ENCODE results near the gene EIF2D. TPM values are rescaled to one million over a fixed set of nuclear protein-coding genes. Genes with fewer than 3 reads are reported as not detected.

Gene EIF2D
- polyA plus RNA-seq, 2 of the 4 experiments (the other 2 are of a cell fraction) = 31.8 to 63.2 TPM

GRCh38 chr1:206635978-206636345 is 23.7 kb upstream of the EIF2D start:
- peak overlapping the region; percentile 88 to 89 for H3K27ac ChIP-seq
- H3K4me1 ChIP-seq = peaks cover 32% of the 10 kb centered on the region; the same call in 2 of the 3 replicates
- 11% methylated on average over 13 of the region's 14 CpGs for WGBS (ENCODE audit: missing lambda C conversion rate)
- ChIA-PET POLR2A (interaction anchor here (1.0 to 1.9 kb wide), 10 partner anchors 20 to 417 kb away, joined by 3 to 20 read pairs (median 8); partner anchors contain the start of genes EIF2D, MAPKAPK2 and PFKFB2), CTCF (interaction anchor here (1.1 to 19.0 kb wide), 13 partner anchors 12 to 347 kb away, joined by 3 to 452 read pairs (median 18); partner anchors contain the start of gene EIF2D)
- ATAC-seq = peak in 1 of 2 experiments; percentile 40; a peak in 3 of 6 replicates
- no peak for FAIRE-seq
- no peaks in the 10 kb centered on the region for H3K9me3 ChIP-seq
- peak overlapping the region; percentile 91 for H3K4me3 ChIP-seq
- TF ChIP-seq ZSCAN20 (CRISPR knock-in tag; IDR thresholded peaks at IDR 0.05) (no peak), CBX8 (IDR thresholded peaks at IDR 0.05) (no peak), USF2 (IDR thresholded peaks at IDR 0.05) (no peak), TFCP2L1 (CRISPR knock-in tag; IDR thresholded peaks at IDR 0.05) (no peak), JUNB (IDR thresholded peaks at IDR 0.05) (no peak), CTCF (IDR thresholded peaks at IDR 0.05) (no peak), CEBPB (IDR thresholded peaks at IDR 0.05) (no peak), NPAS2 (CRISPR knock-in tag; IDR thresholded peaks at IDR 0.05; ENCODE audit: borderline replicate concordance) (no peak), RFX5 (IDR thresholded peaks at IDR 0.05) (no peak), FOSB (CRISPR knock-in tag; IDR thresholded peaks at IDR 0.05) (no peak), CHD4 (IDR thresholded peaks at IDR 0.05; ENCODE audit: borderline replicate concordance) (no peak), BHLHE40 (IDR thresholded peaks at IDR 0.05; ENCODE audit: low read depth, low read length) (no peak), PHF8 (IDR thresholded peaks at IDR 0.05; ENCODE audit: borderline replicate concordance, low read depth) (no peak)
- TF ChIP-seq, protein P1, sequence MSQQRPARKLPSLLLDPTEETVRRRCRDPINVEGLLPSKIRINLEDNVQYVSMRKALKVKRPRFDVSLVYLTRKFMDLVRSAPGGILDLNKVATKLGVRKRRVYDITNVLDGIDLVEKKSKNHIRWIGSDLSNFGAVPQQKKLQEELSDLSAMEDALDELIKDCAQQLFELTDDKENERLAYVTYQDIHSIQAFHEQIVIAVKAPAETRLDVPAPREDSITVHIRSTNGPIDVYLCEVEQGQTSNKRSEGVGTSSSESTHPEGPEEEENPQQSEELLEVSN (IDR thresholded peaks at IDR 0.05; ENCODE audit: borderline replicate concordance, low read depth) = no peak
- H3K4me2 ChIP-seq = peak overlapping the region; percentile 98
- DNase-seq (ENCODE audit: low read depth in 1 of 2, low spot score in 1 of 2) = peak in 1 of 2 experiments; percentile 35

DNA sequence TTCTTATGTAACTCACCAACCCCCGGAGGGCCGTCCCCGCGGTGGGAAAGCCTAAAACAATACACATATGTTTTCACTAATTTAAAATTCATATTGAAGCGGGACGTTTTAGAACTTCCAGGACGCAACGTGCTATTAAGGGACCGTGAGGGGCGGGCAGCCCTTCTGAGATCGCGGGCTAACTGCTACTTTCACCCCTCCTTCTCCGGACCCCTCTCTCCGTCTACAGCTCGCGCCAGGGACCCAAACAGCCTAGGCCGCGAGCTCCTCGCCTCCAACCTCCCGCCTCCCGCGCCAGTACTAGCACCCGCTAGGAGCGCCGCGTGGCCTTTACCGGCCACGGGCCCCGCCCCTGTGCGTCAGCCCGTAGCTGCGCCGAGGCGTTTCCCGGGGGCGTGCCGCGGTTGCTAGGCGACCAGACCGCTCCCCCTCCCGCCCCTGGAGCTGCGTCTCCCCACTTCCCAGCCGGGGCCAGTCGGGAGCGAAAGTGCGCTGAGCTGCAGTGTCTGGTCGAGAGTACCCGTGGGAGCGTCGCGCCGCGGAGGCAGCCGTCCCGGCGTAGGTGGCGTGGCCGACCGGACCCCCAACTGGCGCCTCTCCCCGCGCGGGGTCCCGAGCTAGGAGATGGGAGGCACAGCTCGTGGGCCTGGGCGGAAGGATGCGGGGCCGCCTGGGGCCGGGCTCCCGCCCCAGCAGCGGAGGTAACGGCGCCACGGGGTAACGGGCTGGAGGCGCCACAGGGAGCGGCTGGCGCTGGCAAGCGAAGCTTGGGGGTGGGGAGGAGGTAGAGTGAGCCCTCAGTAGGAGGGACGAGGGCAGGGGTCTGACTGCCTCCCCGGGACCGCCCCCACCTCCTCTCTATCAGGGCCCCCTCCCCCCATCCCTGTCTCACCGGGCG is 23.1 kb upstream of the EIF2D start, which contains the start of gene DYRK3:
Gene DYRK3, plus strand, starts transcription at position 457 of the 898 bp plus-strand sequence. Its CDS starts 168 bp downstream, at position 625.
- ATAC-seq (peak; percentile 91 to 95), FAIRE-seq (no peak), DNase-seq (ENCODE audit: low read depth in 1 of 2, low spot score in 1 of 2) (peak; percentile 87 to 93)
- 20% methylated on average over 18 of the region's 84 CpGs for WGBS (ENCODE audit: missing lambda C conversion rate)
- ChIA-PET CTCF (interaction anchor here (0.6 to 19.0 kb wide), 24 partner anchors 10 to 382 kb away, joined by 3 to 452 read pairs (median 6); partner anchors contain the start of gene EIF2D), POLR2A (interaction anchor here (0.9 to 1.9 kb wide), 13 partner anchors 20 to 417 kb away, joined by 3 to 20 read pairs (median 6); partner anchors contain the start of genes EIF2D, MAPKAPK2 and PFKFB2)
- H3K4me2 ChIP-seq = peak within 1 kb of the TSS; percentile 98
- H3K9me3 ChIP-seq = no peaks in the 10 kb centered on the region
- peaks cover 32% of the 10 kb centered on the region; the same call in 2 of the 3 replicates for H3K4me1 ChIP-seq
- peak within 1 kb of the TSS; percentile 91 for H3K4me3 ChIP-seq
- H3K27ac ChIP-seq = peak within 1 kb of the TSS; percentile 88 to 89
- TF ChIP-seq REST (IDR thresholded peaks at IDR 0.05) (0 out of 2 replicates have a peak, but pooled peaks have one; percentile 16), MAZ (IDR thresholded peaks at IDR 0.05; ENCODE audit: borderline replicate concordance, low read depth, low read length) (0 out of 2 replicates have a peak, but pooled peaks have one; percentile 51), GATA3 (IDR thresholded peaks at IDR 0.05; ENCODE audit: borderline replicate concordance) (0 out of 2 replicates have a peak, but pooled peaks have one; percentile 14), HOXB5 (CRISPR knock-in tag; IDR thresholded peaks at IDR 0.05) (0 out of 2 replicates have a peak, but pooled peaks have one; percentile 62), MYC (IDR thresholded peaks at IDR 0.05; ENCODE audit: borderline replicate concordance, low read length) (peak; percentile 88), JUN (IDR thresholded peaks at IDR 0.05) (peak; percentile 40 to 85; a peak in 3 of 5 replicates), SMC3 (IDR thresholded peaks at IDR 0.05) (peak; percentile 13; the same call in 1 of the 3 replicates), USF2 (IDR thresholded peaks at IDR 0.05) (peak; percentile 1; the same call in 1 of the 2 replicates), POLR2A (IDR thresholded peaks at IDR 0.05; ENCODE audit: low read length) (peak; percentile 91), RNF2 (IDR thresholded peaks at IDR 0.05; ENCODE audit: borderline replicate concordance, low read depth) (no peak)
- TF ChIP-seq, protein P1 (IDR thresholded peaks at IDR 0.05; ENCODE audit: borderline replicate concordance, low read depth) = peak; percentile 98
- TF ChIP-seq, protein P2, sequence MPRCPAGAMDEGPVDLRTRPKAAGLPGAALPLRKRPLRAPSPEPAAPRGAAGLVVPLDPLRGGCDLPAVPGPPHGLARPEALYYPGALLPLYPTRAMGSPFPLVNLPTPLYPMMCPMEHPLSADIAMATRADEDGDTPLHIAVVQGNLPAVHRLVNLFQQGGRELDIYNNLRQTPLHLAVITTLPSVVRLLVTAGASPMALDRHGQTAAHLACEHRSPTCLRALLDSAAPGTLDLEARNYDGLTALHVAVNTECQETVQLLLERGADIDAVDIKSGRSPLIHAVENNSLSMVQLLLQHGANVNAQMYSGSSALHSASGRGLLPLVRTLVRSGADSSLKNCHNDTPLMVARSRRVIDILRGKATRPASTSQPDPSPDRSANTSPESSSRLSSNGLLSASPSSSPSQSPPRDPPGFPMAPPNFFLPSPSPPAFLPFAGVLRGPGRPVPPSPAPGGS (IDR thresholded peaks at IDR 0.05) = peak; percentile 66
